ENCODE results near the gene FRMD7.

Gene FRMD7

DNA sequence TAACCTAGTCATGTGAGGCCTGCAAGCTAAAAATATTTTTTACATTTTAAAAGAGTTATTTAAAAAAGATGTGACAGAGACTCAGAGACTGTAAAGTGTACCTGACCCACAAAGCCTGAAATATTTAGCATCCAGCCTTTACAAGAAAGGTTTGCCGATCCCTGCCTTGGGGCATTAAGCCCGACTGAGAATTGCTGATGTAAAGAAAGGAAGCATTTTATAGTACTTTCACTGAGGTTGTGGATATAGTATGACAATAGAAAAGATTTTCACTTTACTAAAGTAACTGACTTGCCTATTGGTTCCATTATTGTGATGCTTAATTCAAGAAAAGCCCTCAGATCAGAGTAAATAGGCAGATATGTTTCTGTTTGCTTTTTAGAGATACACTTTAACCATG, 87.8 kb downstream of the FRMD7 start:
- Histone ChIP-seq H3K79me1 (ENCODE audit: low read depth, low read length) (no peaks in the 10 kb centered on the region), H3K27ac (replicated peaks; ENCODE audit: low read length) (no peak overlapping the region), H3K27me3 (ENCODE audit: control insufficient read depth in 3 of 3, insufficient read depth in 3 of 3, low read depth in 1 of 3, low read length in 3 of 3) (peaks cover 0 to 16% (median 0%) of the 10 kb centered on the region in 3 experiments), H2AK5ac (ENCODE audit: low read depth, low read length) (no peak overlapping the region), H3K14ac (ENCODE audit: low read length) (no peak overlapping the region), H2AFZ (ENCODE audit: low read length) (no peak overlapping the region), H3K23ac (ENCODE audit: low read depth, low read length, poor library complexity) (no peak overlapping the region), H2BK12ac (ENCODE audit: low read length) (no peak overlapping the region), H4K91ac (ENCODE audit: low read depth, low read length, poor library complexity) (no peak overlapping the region), H3K9ac (ENCODE audit: low read depth, low read length, poor library complexity) (no peak overlapping the region), H2BK120ac (ENCODE audit: low read depth, low read length) (no peak overlapping the region), H3K9me3 (replicated peaks in 1 of 2; ENCODE audit: control insufficient read depth in 2 of 2, insufficient read depth in 1 of 2, low read depth in 1 of 2, low read length in 2 of 2) (no peaks in the 10 kb centered on the region), H3K4me3 (ENCODE audit: low read length in 2 of 2) (no peak overlapping the region), H2BK15ac (ENCODE audit: low read length) (no peak overlapping the region), H3K36me3 (replicated peaks in 1 of 2; ENCODE audit: control insufficient read depth in 2 of 2, insufficient read depth in 2 of 2, low read length in 2 of 2) (no peaks in the 10 kb centered on the region), H4K8ac (ENCODE audit: low read depth, low read length) (no peak overlapping the region), H2BK5ac (ENCODE audit: low read length) (no peak overlapping the region), H3K4me1 (ENCODE audit: control insufficient read depth in 2 of 2, insufficient read depth in 1 of 2, low read depth in 1 of 2, low read length in 2 of 2) (peaks cover 0 to 2% of the 10 kb centered on the region in 2 donors), H3K4ac (ENCODE audit: low read length) (no peak overlapping the region), H3K18ac (ENCODE audit: low read length) (no peak overlapping the region), H3K4me2 (ENCODE audit: insufficient read depth, low read length, poor library complexity, severe bottlenecking) (no peak overlapping the region)
- no peak for DNase-seq (ENCODE audit: low spot score)
- no CpG with 5 or more reads among the region's 2 CpGs for WGBS, 2 donors (ENCODE audit: extremely low coverage in 2 of 2, insufficient read length in 2 of 2, insufficient replicate concordance in 1 of 2)

DNA sequence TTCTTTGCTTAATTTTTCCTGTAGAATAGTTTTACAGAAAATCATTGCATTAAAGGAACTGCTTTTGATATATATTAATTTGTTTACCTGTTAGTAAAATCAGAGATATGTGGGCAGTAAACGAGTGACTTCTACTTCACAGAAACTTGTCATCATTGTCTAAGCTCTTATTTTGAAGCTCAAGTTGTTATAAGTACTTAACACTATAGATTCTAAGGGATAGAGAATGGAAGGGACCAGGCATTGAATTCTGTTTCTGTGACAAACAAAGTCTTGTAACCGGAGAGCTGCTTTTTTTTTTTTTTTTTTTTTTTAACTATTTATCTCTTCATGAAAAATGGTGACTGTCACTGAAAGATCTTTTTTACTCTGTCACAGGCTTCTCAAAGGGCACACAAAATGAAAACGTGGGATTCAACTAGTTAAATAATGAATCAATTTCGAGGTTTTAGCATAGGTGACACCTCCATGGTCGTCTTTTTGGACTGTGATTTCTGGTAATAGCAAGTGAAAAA, 90.3 kb downstream of the FRMD7 start:
- no peak overlapping the region for H3K18ac ChIP-seq (ENCODE audit: low read length)
- no peak overlapping the region for H3K4ac ChIP-seq (ENCODE audit: low read length)
- H2BK120ac ChIP-seq (ENCODE audit: low read depth, low read length), result no peak overlapping the region
- no peak overlapping the region for H2BK12ac ChIP-seq (ENCODE audit: low read length)
- no peak overlapping the region for H3K27ac ChIP-seq (replicated peaks; ENCODE audit: low read length)
- H2AFZ ChIP-seq (ENCODE audit: low read length), result no peak overlapping the region
- H2BK5ac ChIP-seq (ENCODE audit: low read length), result no peak overlapping the region
- H3K9ac ChIP-seq (ENCODE audit: low read depth, low read length, poor library complexity), result no peak overlapping the region
- H3K27me3 ChIP-seq (ENCODE audit: control insufficient read depth in 3 of 3, insufficient read depth in 3 of 3, low read depth in 1 of 3, low read length in 3 of 3), result peaks cover 0 to 16% (median 0%) of the 10 kb centered on the region in 3 experiments
- H2AK5ac ChIP-seq (ENCODE audit: low read depth, low read length), result no peak overlapping the region
- WGBS, 2 donors (ENCODE audit: extremely low coverage in 2 of 2, insufficient read length in 2 of 2, insufficient replicate concordance in 1 of 2), result no CpG with 5 or more reads among the region's 5 CpGs
- H2BK15ac ChIP-seq (ENCODE audit: low read length), result no peak overlapping the region
- no peaks in the 10 kb centered on the region for H3K9me3 ChIP-seq (replicated peaks in 1 of 2; ENCODE audit: control insufficient read depth in 2 of 2, insufficient read depth in 1 of 2, low read depth in 1 of 2, low read length in 2 of 2)
- H3K4me2 ChIP-seq (ENCODE audit: insufficient read depth, low read length, poor library complexity, severe bottlenecking), result no peak overlapping the region
- no peak overlapping the region for H3K14ac ChIP-seq (ENCODE audit: low read length)
- no peaks in the 10 kb centered on the region for H3K4me1 ChIP-seq (ENCODE audit: control insufficient read depth in 2 of 2, insufficient read depth in 1 of 2, low read depth in 1 of 2, low read length in 2 of 2)
- no peak overlapping the region for H4K91ac ChIP-seq (ENCODE audit: low read depth, low read length, poor library complexity)
- no peaks in the 10 kb centered on the region for H3K36me3 ChIP-seq (replicated peaks in 1 of 2; ENCODE audit: control insufficient read depth in 2 of 2, insufficient read depth in 2 of 2, low read length in 2 of 2)
- H3K23ac ChIP-seq (ENCODE audit: low read depth, low read length, poor library complexity), result no peak overlapping the region
- H3K4me3 ChIP-seq (ENCODE audit: low read length in 2 of 2), result no peak overlapping the region
- no peak for DNase-seq (ENCODE audit: low spot score)
- no peaks in the 10 kb centered on the region for H3K79me1 ChIP-seq (ENCODE audit: low read depth, low read length)
- H4K8ac ChIP-seq (ENCODE audit: low read depth, low read length), result no peak overlapping the region

DNA sequence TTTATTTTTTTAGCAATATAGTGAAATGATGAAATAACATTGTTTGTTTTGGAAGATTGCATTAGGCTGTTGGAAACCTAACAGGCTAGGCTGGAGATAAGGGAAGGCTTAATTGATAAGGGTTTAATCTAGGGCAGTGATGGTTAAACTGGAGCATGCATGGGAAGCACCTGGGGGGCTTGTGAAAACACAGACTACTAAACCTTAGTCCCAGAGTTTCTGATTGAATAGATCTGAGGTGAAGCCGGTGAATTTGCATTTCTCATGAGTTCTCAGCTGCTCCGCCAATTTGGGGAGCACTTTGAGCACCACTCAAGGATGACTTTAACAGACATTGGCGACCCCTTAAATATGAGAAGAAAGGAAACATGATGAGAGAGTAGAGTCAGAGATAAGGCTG, 93.2 kb downstream of the FRMD7 start:
- H2BK12ac ChIP-seq (ENCODE audit: low read length), result no peak overlapping the region
- no peak overlapping the region for H2AFZ ChIP-seq (ENCODE audit: low read length)
- no peak overlapping the region for H4K8ac ChIP-seq (ENCODE audit: low read depth, low read length)
- no CpG with 5 or more reads among the region's 3 CpGs for WGBS, 2 donors (ENCODE audit: extremely low coverage in 2 of 2, insufficient read length in 2 of 2, insufficient replicate concordance in 1 of 2)
- H2BK120ac ChIP-seq (ENCODE audit: low read depth, low read length), result no peak overlapping the region
- no peak overlapping the region for H3K4ac ChIP-seq (ENCODE audit: low read length)
- peaks cover 0 to 15% (median 0%) of the 10 kb centered on the region in 3 experiments for H3K27me3 ChIP-seq (ENCODE audit: control insufficient read depth in 3 of 3, insufficient read depth in 3 of 3, low read depth in 1 of 3, low read length in 3 of 3)
- H3K4me2 ChIP-seq (ENCODE audit: insufficient read depth, low read length, poor library complexity, severe bottlenecking), result no peak overlapping the region
- no peak overlapping the region for H3K23ac ChIP-seq (ENCODE audit: low read depth, low read length, poor library complexity)
- H3K9ac ChIP-seq (ENCODE audit: low read depth, low read length, poor library complexity), result no peak overlapping the region
- no peak overlapping the region for H2BK15ac ChIP-seq (ENCODE audit: low read length)
- peaks cover 0 to 1% of the 10 kb centered on the region in 2 donors for H3K4me1 ChIP-seq (ENCODE audit: control insufficient read depth in 2 of 2, insufficient read depth in 1 of 2, low read depth in 1 of 2, low read length in 2 of 2)
- no peaks in the 10 kb centered on the region for H3K79me1 ChIP-seq (ENCODE audit: low read depth, low read length)
- DNase-seq (ENCODE audit: low spot score), result no peak
- H3K36me3 ChIP-seq (replicated peaks in 1 of 2; ENCODE audit: control insufficient read depth in 2 of 2, insufficient read depth in 2 of 2, low read length in 2 of 2), result no peaks in the 10 kb centered on the region
- H2AK5ac ChIP-seq (ENCODE audit: low read depth, low read length), result no peak overlapping the region
- no peak overlapping the region for H3K14ac ChIP-seq (ENCODE audit: low read length)
- H3K27ac ChIP-seq (replicated peaks; ENCODE audit: low read length), result no peak overlapping the region
- H3K18ac ChIP-seq (ENCODE audit: low read length), result no peak overlapping the region
- H3K4me3 ChIP-seq (ENCODE audit: low read length in 2 of 2), result no peak overlapping the region
- no peak overlapping the region for H2BK5ac ChIP-seq (ENCODE audit: low read length)
- H3K9me3 ChIP-seq (replicated peaks in 1 of 2; ENCODE audit: control insufficient read depth in 2 of 2, insufficient read depth in 1 of 2, low read depth in 1 of 2, low read length in 2 of 2), result no peaks in the 10 kb centered on the region
- H4K91ac ChIP-seq (ENCODE audit: low read depth, low read length, poor library complexity), result no peak overlapping the region

DNA sequence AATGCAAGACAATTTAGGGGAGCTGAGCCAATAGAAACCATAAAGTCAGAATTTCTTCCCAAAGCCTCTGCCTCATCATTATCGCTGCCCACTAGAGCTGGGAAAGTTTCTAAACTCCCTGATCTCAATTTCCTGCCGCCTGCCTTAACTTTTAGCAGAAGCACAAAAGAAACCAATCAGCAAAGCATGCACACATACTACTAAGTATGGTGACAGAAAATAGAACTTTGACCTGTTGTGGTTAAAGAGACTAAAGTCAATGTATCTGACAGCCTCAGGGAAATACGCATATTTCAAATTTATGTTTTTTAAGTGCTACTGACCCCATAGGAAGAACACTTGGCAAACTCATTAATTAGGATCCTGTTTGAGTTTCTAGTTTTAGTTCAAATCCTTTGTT, 94.7 kb downstream of the FRMD7 start:
- H3K79me1 ChIP-seq (ENCODE audit: low read depth, low read length), result no peaks in the 10 kb centered on the region
- no peak overlapping the region for H3K4me2 ChIP-seq (ENCODE audit: insufficient read depth, low read length, poor library complexity, severe bottlenecking)
- no peak overlapping the region for H2BK120ac ChIP-seq (ENCODE audit: low read depth, low read length)
- H3K9ac ChIP-seq (ENCODE audit: low read depth, low read length, poor library complexity), result no peak overlapping the region
- no peak overlapping the region for H3K4ac ChIP-seq (ENCODE audit: low read length)
- no CpG with 5 or more reads among the region's 3 CpGs for WGBS, 2 donors (ENCODE audit: extremely low coverage in 2 of 2, insufficient read length in 2 of 2, insufficient replicate concordance in 1 of 2)
- no peak overlapping the region for H3K14ac ChIP-seq (ENCODE audit: low read length)
- H4K8ac ChIP-seq (ENCODE audit: low read depth, low read length), result no peak overlapping the region
- H3K36me3 ChIP-seq (replicated peaks in 1 of 2; ENCODE audit: control insufficient read depth in 2 of 2, insufficient read depth in 2 of 2, low read length in 2 of 2), result no peaks in the 10 kb centered on the region
- no peak overlapping the region for H3K18ac ChIP-seq (ENCODE audit: low read length)
- no peak overlapping the region for H3K27ac ChIP-seq (replicated peaks; ENCODE audit: low read length)
- peaks cover 0 to 3% of the 10 kb centered on the region in 2 donors for H3K4me1 ChIP-seq (ENCODE audit: control insufficient read depth in 2 of 2, insufficient read depth in 1 of 2, low read depth in 1 of 2, low read length in 2 of 2)
- H3K27me3 ChIP-seq (ENCODE audit: control insufficient read depth in 3 of 3, insufficient read depth in 3 of 3, low read depth in 1 of 3, low read length in 3 of 3), result peaks cover 0 to 10% (median 0%) of the 10 kb centered on the region in 3 experiments
- H2BK15ac ChIP-seq (ENCODE audit: low read length), result no peak overlapping the region
- H3K9me3 ChIP-seq (replicated peaks in 1 of 2; ENCODE audit: control insufficient read depth in 2 of 2, insufficient read depth in 1 of 2, low read depth in 1 of 2, low read length in 2 of 2), result no peaks in the 10 kb centered on the region
- DNase-seq (ENCODE audit: low spot score), result no peak
- no peak overlapping the region for H4K91ac ChIP-seq (ENCODE audit: low read depth, low read length, poor library complexity)
- H2AFZ ChIP-seq (ENCODE audit: low read length), result no peak overlapping the region
- H2BK5ac ChIP-seq (ENCODE audit: low read length), result no peak overlapping the region
- no peak overlapping the region for H2AK5ac ChIP-seq (ENCODE audit: low read depth, low read length)
- H2BK12ac ChIP-seq (ENCODE audit: low read length), result no peak overlapping the region
- H3K23ac ChIP-seq (ENCODE audit: low read depth, low read length, poor library complexity), result no peak overlapping the region
- no peak overlapping the region for H3K4me3 ChIP-seq (ENCODE audit: low read length in 2 of 2)

Data from neuronal stem cell (in vitro differentiated cells).